HG03103 (cell line): ENCODE measurements around the gene PKHD1.
"Not testable (repeated sequence)": the region's sequence is repeated elsewhere in the genome, so short reads cannot be mapped to it uniquely, and the experiment has no call there.

ENCODE experiments used
- ATAC-seq: cut with Tn5 transposase; IDR thresholded peaks from one replicate; pipeline ENCODE4 v1.9.1; 2021; ENCODE audit warnings: low read depth; ENCODE audit not compliant: unreplicated experiment

Gene PKHD1

GRCh38 chr6:51885957-51886356 lies 201.5 kb downstream of the PKHD1 start:
- ATAC-seq: no peak

GRCh38 chr6:51868591-51869355 lies 218.6 kb downstream of the PKHD1 start:
- ATAC-seq: no peak

- no peak for ATAC-seq
Measured at GRCh38 chr6:51866867-51867266, 220.5 kb downstream of the PKHD1 start.

GRCh38 chr6:51865996-51866395 lies 221.4 kb downstream of the PKHD1 start:
- no peak for ATAC-seq

GRCh38 chr6:51865176-51865575 lies 222.2 kb downstream of the PKHD1 start:
- ATAC-seq: no peak

- no peak for ATAC-seq
Measured at GRCh38 chr6:51857134-51857533, 230.3 kb downstream of the PKHD1 start.

- no peak for ATAC-seq
Measured at GRCh38 chr6:51856508-51856907, 230.9 kb downstream of the PKHD1 start.

- ATAC-seq: peak; percentile 82
Measured at GRCh38 chr6:51855310-51856082, 231.9 kb downstream of the PKHD1 start.

- peak; percentile 15 for ATAC-seq
Measured at GRCh38 chr6:51854876-51855275, 232.5 kb downstream of the PKHD1 start.

- ATAC-seq: no peak
Measured at GRCh38 chr6:51854347-51854746, 233.1 kb downstream of the PKHD1 start.

- not testable (repeated sequence) for ATAC-seq
Measured at GRCh38 chr6:51853109-51853508, 234.3 kb downstream of the PKHD1 start.

- no peak for ATAC-seq
Measured at GRCh38 chr6:51846531-51846930, 240.9 kb downstream of the PKHD1 start.

- no peak for ATAC-seq
Measured at GRCh38 chr6:51844336-51844735, 243.1 kb downstream of the PKHD1 start.

- ATAC-seq: no peak
Measured at GRCh38 chr6:51843456-51844056, 243.9 kb downstream of the PKHD1 start.

- no peak for ATAC-seq
Measured at GRCh38 chr6:51842804-51843378, 244.5 kb downstream of the PKHD1 start.

GRCh38 chr6:51842061-51842803 lies 245.2 kb downstream of the PKHD1 start:
- no peak for ATAC-seq

GRCh38 chr6:51841626-51842025 lies 245.8 kb downstream of the PKHD1 start:
- no peak for ATAC-seq

GRCh38 chr6:51839726-51840374 lies 247.6 kb downstream of the PKHD1 start:
- no peak for ATAC-seq

GRCh38 chr6:51830666-51831065 lies 256.7 kb downstream of the PKHD1 start:
- no peak for ATAC-seq

- ATAC-seq: no peak
Measured at GRCh38 chr6:51827580-51827979, 259.8 kb downstream of the PKHD1 start.
